ENCODE data around the gene FAF1.

Gene FAF1

DNA sequence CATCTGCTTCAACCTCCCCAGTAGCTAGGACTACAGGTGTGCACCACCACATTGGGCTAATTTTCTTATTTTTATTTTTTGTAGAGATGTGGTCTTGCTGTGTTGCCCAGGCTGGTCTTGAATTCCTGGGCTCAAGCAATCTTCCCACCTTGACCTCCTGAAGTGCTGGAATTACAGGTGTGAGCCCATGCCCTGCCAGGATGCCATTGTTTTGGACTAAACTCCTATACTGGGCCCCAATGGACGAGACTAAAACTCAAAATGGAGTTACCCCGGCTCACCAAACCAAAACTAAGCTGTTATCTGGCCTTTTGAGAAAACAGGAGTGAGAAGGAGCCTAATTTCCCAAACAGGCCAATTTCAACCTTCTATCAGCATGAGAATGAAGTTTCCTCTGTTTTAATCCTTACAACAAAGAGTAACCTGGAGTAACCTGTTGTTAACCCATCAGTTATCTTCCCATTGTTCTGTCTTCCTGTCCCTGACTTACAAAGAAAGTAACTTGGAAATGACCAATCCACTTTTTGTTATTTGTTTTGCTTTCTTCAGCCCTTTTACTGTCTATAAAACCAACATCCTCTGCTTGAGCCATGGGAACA, 566.4 kb downstream of the FAF1 start:
- DNase-seq = no peak

All from effector CD4-positive, alpha-beta T cell (primary cell).